Endometrial microvascular endothelial cells (primary cell): Measurements from ENCODE around the gene BCAS4. TPM values are rescaled to one million over a fixed set of nuclear protein-coding genes. Genes with fewer than 3 reads are reported as not detected.
"Not testable (repeated sequence)": the region's sequence is repeated elsewhere in the genome, so short reads cannot be mapped to it uniquely, and the experiment has no call there.

ENCODE experiments used
- in situ Hi-C: cut with HindIII; loops from 2 replicates; pipeline ENCODE4 v1.10.0; 2017; ENCODE audit warnings: low sequenced_read_pairs, low pct_unique_long_range_greater_than_20kb; ENCODE audit errors: inconsistent ontology term
- total RNA-seq: library from RNA; depleted of rRNA; stranded (reverse); fragments of >200 nt; gene quantifications from one replicate; pipeline ENCODE4 v1.2.3, GENCODE V29; 2015; ENCODE audit errors: inconsistent ontology term

Gene BCAS4
- total RNA-seq, 1 donor from 2014 or later: 3.1 TPM

DNA sequence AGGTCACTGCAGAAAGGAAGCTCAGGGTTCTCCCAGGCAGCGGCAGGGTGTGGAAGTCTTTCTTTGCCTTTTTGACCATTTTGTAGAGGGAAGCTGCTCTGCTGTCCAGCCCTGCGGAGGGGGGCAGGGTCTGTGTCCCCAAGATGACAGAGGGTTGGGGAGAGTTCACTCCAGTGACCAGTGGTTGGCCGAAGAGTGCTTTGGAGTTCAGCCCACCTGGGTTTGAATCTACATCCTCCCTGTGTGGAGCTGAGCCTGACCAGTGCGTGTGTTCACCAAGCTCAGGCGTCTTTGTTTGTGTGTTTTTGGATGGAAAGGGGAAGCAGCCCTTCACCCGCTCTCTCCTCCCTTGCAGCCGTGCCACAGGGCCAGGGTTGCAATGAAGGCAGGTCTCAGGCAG, 25.9 kb upstream of the BCAS4 start:
- in situ Hi-C loops: not testable (repeated sequence)

DNA sequence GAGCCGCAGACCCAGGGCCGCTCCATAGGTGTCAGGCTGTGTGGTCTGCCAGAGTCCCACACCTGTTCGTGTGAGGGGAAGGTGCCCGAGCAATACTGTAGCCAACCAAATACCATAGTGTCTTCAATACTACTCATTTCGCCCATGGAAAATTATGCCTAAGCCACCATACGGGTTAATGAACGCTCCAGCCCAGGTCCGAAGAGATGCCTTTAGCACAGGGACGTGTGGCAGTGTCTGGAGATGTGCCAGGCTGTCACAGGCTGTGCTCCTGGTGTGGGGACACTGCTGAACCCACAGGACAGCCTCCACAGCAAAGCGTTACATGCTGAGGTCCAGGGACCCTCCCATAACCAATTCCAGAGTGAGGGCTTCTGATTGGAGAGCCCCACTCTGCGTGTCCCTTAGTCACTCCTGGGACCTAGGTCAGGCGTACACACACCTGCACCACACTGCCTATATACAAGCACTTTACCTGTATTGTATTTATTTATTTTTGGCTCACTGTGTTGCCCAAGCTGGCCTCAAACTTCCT, 25.2 kb upstream of the BCAS4 start:
- in situ Hi-C loops: not testable (repeated sequence)

DNA sequence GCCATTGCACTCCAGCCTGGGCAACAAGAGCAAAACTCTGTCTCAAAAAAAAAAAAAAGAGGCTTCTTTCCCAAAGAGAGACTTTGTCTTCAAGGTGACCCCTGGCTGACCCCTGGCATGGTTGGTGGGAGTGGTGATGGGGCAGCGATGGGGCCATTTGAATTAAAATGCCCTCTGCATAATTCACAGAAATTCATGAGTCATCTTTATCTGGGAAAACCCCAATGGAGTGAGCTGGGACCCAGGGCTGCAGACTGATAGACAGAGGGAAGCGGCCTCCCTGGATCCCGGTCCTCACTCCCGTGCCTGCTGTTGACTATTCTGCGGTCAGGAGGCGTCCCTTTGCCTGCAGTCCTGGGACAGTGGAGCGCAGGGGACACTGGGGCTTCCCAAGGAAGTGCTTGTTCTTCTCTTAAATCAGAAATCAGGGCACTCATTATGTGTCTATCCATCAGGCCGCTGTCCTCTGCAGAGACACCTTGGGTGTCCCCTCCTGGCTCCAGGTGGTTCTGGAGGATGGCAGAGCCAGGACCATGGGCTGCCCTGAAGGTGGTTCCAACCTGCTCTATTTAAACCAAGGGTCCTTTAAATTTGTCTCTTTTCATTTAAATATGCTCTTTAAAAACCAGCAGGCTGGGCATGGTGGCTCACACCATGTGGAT, 23.3 kb upstream of the BCAS4 start:
- in situ Hi-C loops: not testable (repeated sequence)

DNA sequence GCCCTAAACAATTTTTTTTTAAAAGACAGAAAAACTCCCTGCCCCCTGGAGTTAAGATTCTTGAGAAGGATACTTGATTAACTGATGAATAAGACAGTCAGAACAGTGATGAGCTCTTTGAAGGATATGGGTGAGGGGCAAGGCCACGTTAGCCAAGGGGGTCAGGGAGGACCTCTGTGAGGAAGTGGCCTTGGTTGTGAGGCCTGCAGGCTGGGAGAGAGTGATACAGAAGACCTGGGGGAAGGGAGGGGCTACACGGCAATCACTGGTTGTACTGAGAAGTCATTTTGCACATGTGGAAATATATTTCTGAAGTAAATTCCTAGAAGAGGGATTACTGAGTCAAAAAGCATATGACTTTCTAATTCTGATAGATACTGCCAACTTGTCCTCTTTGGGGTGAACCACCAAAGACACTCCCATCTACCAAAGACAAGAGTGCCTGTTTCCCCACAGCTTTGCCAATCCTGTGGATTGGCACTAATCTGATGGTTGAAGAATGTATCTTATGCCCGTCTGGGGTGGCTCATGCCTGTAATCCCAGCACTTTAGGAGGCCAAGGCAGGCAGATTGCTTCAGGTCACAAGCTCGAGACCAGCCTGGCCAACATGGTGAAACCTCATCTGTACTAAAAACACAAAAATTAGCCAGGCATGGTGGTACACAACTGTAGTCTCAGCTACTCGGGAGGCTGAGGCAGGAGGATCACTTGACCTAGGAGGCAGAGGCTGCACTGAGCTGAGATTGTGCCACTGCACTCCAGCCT, 22.3 kb upstream of the BCAS4 start:
- in situ Hi-C loops: no loop called here

- in situ Hi-C loops: no loop called here
Observed at GRCh38 chr20:50774515-50774914, 20.3 kb upstream of the BCAS4 start.

GRCh38 chr20:50776122-50776817, 18.6 kb upstream of the BCAS4 start:
- in situ Hi-C loops: no loop called here

DNA sequence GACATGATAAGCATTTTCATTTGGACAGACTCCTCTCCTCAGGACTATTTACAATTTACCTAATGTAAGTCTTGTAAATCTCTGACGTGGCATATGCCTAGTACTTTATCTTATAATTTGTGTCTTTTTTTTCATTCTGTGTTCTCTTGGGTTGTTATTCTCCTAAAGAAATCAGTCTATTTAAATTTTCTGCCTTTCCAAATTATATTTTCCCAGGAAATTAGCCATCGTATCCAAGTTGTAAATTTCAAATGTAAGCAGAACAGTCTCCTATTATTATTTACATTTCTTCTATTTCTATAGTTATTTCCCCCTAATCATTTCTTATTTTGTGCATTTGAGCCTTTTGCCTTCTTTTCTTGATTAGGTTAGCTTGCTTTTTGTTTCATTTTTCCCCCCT, 17.5 kb upstream of the BCAS4 start:
- in situ Hi-C loops: no loop called here

DNA sequence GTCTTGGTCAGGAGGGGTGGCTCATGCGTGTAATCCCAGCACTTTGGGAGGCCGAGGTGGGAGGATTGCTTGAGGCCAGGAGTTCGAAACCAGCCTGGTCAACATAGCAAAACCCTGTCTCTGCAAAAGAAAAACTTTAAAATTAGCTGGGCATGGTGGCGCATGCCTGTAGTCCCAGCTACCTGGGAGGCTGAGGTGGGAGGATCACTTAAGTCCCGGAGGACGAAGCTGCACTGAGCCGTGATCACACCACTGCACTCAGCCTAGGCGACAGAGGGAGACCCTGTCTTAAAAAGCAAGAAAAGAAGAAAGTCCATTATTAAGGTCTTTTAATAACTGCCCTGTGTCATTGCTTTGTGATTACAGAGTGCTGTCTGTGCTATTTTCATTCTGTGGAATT, 15.9 kb upstream of the BCAS4 start:
- in situ Hi-C loops: not testable (repeated sequence)

- in situ Hi-C loops: no loop called here
Observed at GRCh38 chr20:50783390-50783789, 11.5 kb upstream of the BCAS4 start.

DNA sequence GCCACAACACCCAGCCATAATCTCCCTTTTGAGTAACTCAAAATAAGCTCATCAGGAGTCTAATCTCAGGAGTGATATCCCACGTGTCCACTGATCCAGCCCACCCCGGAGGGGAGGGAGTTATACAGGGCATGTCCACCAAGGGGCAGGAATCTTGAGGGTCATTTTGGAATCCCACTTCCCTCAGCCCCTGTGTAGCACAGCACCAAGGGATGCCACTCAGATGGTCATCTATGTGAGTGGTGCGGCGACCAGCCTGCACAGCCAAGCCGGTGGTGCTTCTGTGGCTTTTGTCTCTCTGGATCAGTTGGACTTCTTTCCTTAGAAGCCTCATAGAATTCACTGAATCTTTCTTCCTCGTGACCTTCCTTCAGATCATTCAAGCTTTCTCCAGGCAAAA, 11.0 kb upstream of the BCAS4 start:
- in situ Hi-C loops: no loop called here

DNA sequence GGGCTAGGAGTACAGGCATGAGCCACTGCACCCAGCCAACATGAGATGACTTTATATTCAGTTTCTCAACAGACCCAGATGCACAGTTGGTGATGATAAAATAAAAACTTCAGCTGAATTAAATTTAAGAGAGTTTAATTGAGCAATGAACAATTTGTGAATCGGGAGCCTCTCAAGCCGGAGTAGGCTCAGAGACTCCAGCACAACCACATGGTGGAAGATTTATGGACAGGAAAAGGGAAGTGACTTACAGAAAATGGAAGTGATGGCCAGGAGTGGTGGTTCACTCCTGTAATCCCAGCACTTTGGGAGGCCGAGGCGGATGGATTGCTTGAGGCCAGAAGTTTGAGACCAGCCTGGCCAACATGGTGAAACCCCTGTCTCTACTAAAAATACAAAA, 10.4 kb upstream of the BCAS4 start:
- in situ Hi-C loops: no loop called here

DNA sequence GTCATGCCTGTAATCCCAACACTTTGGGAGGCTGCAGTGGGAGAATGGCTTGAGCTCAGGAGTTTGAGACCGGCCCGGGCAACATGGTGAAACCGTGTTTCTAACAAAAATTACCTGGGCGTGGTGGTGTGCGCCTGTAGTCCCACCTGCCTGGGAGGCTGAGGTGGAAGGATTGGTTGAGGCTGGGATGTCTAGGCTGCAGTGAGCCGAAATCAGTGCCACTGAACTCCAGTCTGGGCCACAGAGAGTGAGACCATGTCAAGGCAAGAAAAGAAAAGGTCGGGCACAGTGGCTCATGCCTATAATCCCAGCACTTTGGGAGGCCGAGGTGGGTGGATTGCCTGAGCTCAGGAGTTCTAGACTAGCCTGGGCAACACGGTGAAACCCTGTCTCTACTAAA, 8.2 kb upstream of the BCAS4 start:
- in situ Hi-C loops: no loop called here

DNA sequence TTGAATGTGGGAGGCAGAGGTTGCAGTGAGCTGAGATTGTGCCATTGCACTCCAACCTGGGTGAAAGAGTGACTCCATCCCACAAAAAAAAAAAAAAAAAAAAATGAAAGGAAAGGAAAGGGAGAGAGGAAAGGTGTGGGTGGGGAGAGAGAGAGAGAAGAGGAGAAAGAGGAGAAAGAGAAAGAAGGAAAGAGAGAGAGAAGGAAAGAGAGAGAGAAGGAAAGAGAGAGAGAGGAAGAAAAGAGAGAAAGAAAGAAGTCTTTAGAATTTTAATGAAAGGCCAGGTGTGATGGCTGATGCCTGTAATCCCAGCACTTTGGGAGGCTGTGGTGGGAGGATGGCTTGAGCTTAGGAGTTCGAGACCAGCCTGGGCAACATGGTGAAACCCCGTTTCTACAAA, 7.7 kb upstream of the BCAS4 start:
- in situ Hi-C loops: no loop called here

DNA sequence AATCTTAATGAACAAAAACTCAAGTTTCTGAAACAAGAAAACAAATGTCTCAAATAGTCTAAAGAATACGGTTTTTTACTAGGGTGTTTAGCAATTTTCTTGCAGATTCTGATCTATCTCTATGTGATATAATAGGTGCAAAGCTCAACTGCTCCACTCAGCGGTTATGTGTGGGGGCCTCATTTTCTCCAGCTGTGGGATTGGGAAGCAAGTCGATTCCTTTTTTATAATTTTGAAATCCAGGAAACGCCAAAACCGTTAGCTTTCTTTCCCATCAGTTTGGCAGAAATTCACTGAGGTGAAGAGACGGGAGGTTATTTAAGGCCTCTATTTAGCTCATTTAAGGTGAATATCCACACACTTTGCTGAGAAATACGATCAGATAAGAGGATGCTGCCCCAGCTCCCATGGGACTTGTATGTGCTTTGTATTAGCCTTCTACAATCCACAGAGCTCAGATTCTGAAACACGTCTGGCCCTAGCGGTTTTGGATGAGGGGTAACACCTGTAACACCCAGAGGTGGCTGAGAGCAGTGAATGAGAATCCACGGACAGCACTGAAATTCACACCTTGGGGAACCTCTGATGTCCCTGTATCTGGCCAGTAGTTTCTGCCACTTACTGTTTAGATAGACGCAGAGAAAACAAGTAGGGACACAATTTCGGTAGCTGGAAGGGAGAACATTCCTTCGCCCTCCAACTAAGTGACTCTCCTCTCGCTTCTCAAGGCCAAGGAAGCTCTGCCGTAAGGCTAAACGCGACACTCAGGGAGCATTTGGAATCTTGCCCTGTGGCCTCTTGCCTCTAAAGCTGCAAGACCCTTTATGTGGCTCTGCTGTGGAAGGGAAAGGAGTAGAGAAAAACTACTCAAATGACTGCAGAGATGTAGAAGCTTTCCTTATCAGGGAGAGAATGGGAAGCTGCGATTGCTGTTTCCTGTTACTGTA, 6.5 kb upstream of the BCAS4 start:
- in situ Hi-C loops: no loop called here

DNA sequence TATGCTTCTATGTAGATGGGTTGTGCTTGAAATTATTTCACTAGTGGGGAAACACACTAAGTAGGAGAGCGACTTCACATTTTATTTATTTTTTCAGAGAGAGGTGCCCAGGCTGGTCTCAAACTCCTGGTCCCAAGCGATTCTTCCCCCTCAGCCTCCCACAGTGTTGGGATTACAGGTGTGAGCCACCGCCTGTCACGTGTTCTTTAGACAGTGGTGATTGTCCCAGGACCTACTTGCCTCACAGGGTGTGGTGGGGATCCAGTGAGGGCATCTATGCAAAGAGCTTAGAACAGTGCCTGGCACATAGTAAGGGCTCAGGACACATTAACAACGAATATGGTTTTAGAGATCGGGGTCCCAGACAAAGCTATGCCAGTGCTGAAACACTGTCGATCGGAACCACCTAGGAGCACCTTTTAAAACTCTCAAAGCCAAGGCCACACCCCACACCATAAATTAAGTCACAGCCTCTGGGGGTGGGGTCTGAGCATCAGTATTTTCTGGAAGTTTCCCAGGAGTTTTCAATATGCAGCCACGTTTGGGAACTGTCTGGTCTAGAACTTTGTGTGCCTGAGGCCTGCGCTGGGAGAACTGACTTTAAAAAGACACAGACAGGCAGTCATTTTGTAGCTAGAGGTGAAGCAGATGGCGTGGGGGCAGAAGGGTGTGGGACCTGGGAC, 4.8 kb upstream of the BCAS4 start:
- in situ Hi-C loops: no loop called here

DNA sequence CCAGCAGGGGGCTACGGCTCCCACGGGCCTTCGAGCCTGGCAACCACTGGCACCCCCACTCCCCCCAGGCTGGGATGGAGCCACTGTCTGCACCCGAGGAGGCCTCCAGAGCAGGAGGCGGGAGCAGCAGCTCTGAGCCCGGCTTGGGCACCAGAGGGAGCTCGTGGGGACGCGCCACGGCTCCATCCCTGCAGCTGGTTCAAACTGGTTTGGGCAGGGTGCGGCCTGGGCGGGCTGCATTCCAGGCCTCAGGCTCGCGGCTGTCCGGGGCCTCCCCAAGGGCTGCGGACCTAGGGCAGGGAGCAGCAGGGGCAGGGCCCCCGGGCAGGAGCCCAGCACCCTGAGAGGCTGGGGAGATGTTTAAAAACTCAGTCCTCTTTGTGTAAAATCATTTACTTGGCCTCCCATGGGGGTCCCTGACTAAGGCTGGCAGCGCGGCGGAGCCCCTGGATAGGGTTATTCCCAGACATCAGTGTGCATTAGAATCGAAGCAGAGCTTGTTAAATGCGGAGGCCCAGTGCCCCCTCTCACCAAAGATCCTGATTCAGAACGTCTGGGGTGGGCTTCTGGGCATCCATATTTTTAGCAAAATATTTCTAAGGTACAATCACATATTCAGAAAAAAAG, 4.1 kb upstream of the BCAS4 start:
- in situ Hi-C loops: no loop called here

GRCh38 chr20:50792708-50793574, 1.9 kb upstream of the BCAS4 start:
- in situ Hi-C loops: no loop called here
